ENCODE measurements around the gene SLC46A2.

DNA sequence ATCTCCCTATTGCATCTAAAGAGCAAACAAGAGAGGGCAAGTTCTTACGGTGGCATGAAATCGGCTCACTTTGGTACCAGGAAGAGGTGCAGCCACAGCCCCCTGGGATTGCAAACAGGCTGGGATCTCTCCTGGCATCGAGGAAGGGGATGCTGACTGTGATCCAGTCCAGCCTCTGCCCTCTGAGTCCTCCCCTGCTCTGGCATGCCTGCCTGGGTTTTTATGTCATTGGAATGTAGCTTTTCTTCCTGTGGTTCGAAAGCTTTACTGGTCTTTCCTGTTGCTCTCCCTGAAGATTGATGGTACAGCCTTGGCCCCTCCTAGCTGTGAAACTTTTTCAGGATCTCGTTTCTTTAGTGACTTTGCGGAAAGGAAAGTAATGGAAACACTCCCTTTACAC, 6.6 kb downstream of the SLC46A2 start:
- TF ChIP-seq MAZ (IDR thresholded peaks at IDR 0.05; ENCODE audit: borderline replicate concordance, low read depth, low read length) (no peak), MAZ (CRISPR knock-in tag; IDR thresholded peaks at IDR 0.05; ENCODE audit: low read depth) (no peak), ARNT (IDR thresholded peaks at IDR 0.05) (no peak), CTCF (CRISPR knock-in tag; IDR thresholded peaks at IDR 0.05) (no peak)
